ENCODE data around the gene RHPN2. TPM values are rescaled to one million over a fixed set of nuclear protein-coding genes. Genes with fewer than 3 reads are reported as not detected.
A peak's percentile ranks its signal among the peaks of the same experiment; 100 is the strongest.

Gene RHPN2
- total RNA-seq: not detected

GRCh38 chr19:33064792-33065550 lies at the start of gene RHPN2:
TSS of gene RHPN2 (minus strand) at chr19:33064888. CDS start at chr19:33064852, 36 bp downstream.
- peak; percentile 14 for DNase-seq

GRCh38 chr19:33114312-33114711 lies 49.6 kb upstream of the RHPN2 start:
- no peak for DNase-seq

- no peak for DNase-seq
These were observed 46.9 kb upstream of the RHPN2 start for GRCh38 chr19:33111587-33111986.

DNA sequence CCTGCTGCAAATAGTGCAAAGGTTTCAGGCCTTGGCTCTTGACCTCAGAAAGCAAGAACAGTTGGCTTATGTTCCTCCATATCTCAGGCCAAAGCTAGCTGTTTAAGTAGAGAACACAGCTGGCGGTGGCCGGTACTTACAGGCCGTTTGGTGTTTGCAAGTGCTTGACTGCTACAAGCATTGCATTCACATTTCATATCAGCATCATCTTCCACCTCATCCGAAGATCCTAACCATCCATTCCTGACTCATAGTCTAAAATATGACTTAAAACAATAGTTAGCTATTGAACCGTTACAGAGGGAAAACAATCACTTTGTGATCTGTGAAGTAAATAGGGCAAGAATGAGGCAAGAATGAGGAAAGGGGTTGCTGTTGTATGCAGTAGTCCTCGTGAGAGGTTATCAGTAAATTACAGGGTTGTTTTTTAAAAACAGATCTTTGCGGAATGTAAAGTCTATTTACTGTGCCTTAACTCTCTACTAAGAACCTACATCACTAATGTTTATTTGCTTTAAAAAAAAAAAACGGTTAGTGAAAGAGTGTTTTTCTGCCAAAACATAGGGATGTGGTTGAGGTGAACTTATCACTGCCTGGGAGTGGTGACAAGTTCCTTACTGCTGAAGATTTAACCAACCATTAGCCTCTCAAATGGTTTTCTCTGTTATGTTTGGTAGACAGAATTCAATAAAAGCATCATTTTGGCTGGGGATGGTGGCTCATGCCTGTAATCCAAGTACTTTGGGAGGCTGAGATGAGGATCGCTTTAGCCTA lies 45.6 kb upstream of the RHPN2 start:
- DNase-seq: no peak

GRCh38 chr19:33108161-33108560 lies 43.5 kb upstream of the RHPN2 start:
- no peak for DNase-seq

DNA sequence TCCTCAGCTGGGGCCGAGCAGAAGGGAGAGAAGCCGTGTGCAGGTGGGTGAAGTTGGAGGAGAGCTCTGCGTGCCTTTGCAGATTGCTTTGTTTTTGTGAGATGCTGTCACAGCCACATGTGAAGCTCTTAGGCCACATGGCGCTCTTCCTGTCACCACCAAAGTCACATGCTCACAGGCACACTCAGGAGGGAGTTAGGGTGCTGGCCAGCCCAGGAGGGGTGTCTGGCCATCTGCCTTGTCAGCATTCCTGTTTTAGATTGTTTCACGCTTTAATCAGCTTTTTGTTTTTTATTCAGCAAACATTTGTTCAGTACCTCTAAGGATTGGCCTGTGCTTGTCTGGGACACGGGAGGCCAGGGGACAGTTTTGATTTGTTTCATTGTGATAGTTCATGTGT lies 38.2 kb upstream of the RHPN2 start:
- DNase-seq: no peak

DNA sequence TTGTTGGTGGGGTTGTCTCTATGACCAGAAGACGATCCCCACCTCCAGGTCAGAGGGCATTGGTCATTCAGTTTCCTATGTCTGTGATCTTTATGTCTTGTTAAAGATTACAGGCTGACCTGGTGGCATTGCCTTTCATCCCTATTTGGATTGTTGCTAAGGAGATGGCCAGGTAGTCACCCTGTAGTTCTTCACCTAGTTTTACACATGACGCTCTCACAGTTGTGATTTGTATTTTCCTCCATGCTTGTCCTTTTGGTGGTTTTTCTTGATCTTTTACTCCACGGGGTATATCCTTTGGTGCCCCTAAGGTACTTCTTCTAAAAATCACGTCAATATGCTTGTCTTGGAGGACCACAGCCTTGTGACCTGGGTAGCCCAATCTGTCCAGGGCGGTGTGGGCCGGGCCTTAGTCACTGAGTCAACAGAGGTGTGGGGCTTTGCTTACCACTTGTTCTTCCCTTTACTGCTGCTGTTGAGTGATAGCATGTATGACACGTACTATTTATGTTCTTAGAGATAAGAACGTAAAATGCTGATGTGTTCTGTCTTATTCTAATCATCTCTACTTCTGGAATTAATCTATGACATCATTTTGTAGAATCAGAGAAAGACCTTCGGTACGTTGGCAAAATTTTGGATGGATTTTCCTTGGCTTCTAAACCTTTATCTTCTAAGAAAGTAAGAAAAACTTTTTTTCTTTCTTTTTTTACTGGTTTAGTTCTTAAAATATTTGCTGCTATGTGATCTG lies 36.4 kb upstream of the RHPN2 start:
- no peak for DNase-seq

DNA sequence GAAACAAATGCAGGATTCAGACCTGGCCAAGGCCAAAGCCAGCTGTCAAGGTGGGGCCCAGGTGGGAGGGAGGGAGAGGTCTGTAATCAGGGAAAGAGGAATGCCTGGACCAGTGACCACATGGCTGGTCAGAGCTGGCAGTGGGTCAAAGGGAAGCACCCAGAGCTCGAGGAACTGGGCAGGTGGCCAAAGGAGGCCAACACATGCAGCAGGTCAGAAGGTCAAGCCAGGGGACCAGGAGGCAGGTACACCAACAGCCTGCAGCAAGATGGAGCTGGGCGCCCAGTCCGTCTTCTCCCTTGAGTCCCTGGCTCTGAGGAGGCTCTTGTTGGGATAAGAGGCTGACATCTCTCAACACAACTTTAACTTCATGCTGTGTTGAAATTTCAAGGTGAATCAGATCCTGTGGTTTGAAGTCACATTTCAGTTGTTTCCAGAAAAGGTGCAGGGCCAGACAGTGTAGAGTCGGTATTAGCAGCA lies 33.4 kb upstream of the RHPN2 start:
- DNase-seq: no peak

DNA sequence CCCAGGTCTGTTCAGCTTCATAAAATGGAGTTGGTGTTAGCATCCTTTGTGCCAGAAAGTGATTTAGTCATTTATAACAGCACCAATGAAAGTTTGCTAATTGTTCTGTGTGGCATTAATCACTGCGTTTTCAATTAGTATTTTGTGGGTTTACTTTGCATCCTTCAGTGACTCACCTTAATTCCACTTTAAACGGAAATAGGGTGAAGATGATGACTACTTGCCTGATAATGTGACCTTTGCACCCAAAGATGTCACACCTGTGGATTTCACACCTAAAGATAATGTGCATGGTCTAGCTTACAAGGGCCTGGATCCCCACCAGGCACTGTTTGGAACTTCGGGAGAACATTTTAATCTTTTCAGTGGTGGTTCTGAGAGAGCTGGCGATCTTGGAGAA lies 31.3 kb upstream of the RHPN2 start:
- DNase-seq: no peak

GRCh38 chr19:33094436-33095067 lies 29.9 kb upstream of the RHPN2 start:
- DNase-seq: no peak

- DNase-seq: no peak
These were observed 28.9 kb upstream of the RHPN2 start for GRCh38 chr19:33093420-33094210.

GRCh38 chr19:33090179-33090578 lies 25.5 kb upstream of the RHPN2 start:
- no peak for DNase-seq

GRCh38 chr19:33089010-33089409 lies 24.3 kb upstream of the RHPN2 start:
- DNase-seq: no peak

DNA sequence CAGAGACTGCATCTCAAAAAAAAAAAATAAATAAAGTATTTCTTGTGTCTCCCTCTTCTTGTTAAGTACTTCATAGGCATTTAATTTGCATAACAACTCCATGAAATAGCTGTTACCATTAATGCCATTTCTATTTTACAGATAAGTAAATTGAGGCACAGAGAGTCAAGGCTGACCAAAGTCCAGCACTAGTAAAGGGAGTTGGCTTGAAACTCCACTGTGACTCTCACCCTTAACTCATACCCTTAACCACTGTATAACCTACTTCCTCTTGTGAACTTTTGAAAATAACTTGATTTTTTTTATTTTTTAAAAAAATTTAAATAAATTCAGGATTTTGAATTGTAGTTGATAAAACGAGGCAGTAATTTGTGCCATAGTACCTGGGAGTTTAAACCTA lies 22.3 kb upstream of the RHPN2 start:
- DNase-seq: no peak

DNA sequence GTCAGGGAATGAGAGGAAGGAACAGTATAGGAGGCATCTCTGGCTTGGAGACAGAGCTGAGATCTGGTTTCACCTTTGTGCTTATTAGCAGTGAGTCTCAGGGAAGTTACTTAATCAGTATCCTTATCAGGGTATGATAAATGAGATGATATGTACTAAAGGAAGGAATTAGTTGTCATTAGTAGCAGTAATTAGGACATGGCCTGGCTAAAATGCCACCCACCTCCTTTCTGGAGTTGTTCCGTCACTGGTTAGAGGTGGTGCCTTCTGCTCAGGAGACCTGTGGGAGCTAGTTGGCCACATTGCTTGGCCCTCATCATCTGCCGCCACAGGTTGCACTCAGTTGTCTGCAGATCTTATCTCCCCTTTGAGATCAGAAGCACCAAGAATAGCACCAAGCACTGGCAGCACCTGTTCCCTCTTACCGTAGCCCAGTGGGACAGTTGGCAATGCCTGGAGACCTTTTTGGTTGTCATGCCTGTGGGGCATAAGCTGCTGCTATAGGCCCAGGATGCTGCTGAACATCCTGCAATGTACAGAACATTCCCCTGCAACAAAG lies 21.0 kb upstream of the RHPN2 start:
- DNase-seq: no peak

- peak; percentile 82 for DNase-seq
These were observed 16.3 kb upstream of the RHPN2 start, which contains the start of gene GPATCH1 for GRCh38 chr19:33080761-33081681. TSS of gene GPATCH1 (plus strand) at chr19:33081181. CDS start at chr19:33081194, 13 bp downstream.

- no peak for DNase-seq
These were observed 10.8 kb upstream of the RHPN2 start for GRCh38 chr19:33075519-33075918.

GRCh38 chr19:33071887-33072286 lies 7.2 kb upstream of the RHPN2 start:
- no peak for DNase-seq

GRCh38 chr19:33067121-33067520 lies 2.4 kb upstream of the RHPN2 start:
- no peak for DNase-seq

GRCh38 chr19:33066543-33066942 lies 1.9 kb upstream of the RHPN2 start:
- DNase-seq: no peak

- DNase-seq: no peak
These were observed 263 bp downstream of the RHPN2 start for GRCh38 chr19:33064458-33064791.
